ENCODE results near the gene LEP.

DNA sequence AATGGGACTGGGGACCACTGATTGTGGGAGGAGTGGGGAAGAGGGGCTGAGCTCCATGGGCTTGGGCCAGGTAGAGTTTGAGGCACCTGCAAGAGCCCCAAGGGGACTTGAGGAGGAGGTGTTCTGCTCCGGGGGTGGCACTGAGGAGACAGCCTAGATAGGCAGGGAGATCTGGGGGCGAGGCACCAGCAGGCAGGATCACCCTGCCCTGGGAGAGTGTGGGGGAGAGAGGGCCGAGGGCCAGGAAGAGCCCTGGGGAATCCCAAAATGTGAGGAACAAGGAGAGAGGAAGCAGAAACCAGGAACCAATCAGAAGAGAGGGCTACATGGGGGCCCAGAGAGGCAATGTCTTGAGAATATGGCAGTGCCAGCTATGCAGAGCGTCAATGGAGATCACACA is 34.6 kb downstream of the LEP start:
- TF ChIP-seq, protein P1, sequence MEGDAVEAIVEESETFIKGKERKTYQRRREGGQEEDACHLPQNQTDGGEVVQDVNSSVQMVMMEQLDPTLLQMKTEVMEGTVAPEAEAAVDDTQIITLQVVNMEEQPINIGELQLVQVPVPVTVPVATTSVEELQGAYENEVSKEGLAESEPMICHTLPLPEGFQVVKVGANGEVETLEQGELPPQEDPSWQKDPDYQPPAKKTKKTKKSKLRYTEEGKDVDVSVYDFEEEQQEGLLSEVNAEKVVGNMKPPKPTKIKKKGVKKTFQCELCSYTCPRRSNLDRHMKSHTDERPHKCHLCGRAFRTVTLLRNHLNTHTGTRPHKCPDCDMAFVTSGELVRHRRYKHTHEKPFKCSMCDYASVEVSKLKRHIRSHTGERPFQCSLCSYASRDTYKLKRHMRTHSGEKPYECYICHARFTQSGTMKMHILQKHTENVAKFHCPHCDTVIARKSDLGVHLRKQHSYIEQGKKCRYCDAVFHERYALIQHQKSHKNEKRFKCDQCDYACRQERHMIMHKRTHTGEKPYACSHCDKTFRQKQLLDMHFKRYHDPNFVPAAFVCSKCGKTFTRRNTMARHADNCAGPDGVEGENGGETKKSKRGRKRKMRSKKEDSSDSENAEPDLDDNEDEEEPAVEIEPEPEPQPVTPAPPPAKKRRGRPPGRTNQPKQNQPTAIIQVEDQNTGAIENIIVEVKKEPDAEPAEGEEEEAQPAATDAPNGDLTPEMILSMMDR (conservative IDR thresholded peaks at IDR 0.05), result no peak
- TF ChIP-seq ZFX (IDR thresholded peaks at IDR 0.05), result no peak

All from C4-2B (cell line).